Activated CD4-positive, alpha-beta memory T cell treated with anti-CD3 and anti-CD28 coated beads, Interleukin-2, amount 10 ng/mL, durations not matched to agents 7 days and 5 days (primary cell): ENCODE data around the gene KCTD17. TPM values are rescaled to one million over a fixed set of nuclear protein-coding genes. Genes with fewer than 3 reads are reported as not detected.
"Not testable (repeated sequence)": the region's sequence is repeated elsewhere in the genome, so short reads cannot be mapped to it uniquely, and the experiment has no call there.

Experiments used
- CTCF ChIA-PET: fragments of 350-600 bp; sonication (Branson Sonifier 250); formaldehyde crosslinking; loops from one replicate; lab custom pipeline; 2021; ENCODE audit warnings: antibody characterized with exemption, inconsistent platforms; lab: Charles Lee
- POLR2A ChIA-PET: fragments of 350-600 bp; sonication (Branson Sonifier 250); formaldehyde crosslinking; loops from one replicate; lab custom pipeline; 2021; ENCODE audit warnings: antibody characterized with exemption; lab: Charles Lee
- DNase-seq: peaks from one replicate; pipeline ENCODE4 v3.0.0-alpha.2; 2020
- H3K27ac Mint-ChIP-seq: one replicate; pipeline ENCODE4 v1.8.0; 2021; ENCODE audit warnings: mild to moderate bottlenecking, mixed read lengths
- H3K27me3 Mint-ChIP-seq: one replicate; pipeline ENCODE4 v1.8.0; 2021; ENCODE audit warnings: mixed read lengths
- H3K36me3 Mint-ChIP-seq: one replicate; pipeline ENCODE4 v1.8.0; 2021; ENCODE audit warnings: low read depth, mixed read lengths
- H3K4me1 Mint-ChIP-seq: one replicate; pipeline ENCODE4 v1.8.0; 2021; ENCODE audit warnings: mixed read lengths
- H3K4me3 Mint-ChIP-seq: one replicate; pipeline ENCODE4 v1.8.0; 2021; ENCODE audit warnings: mild to moderate bottlenecking, mixed read lengths
- H3K9me3 Mint-ChIP-seq: one replicate; pipeline ENCODE4 v1.8.0; 2021; ENCODE audit warnings: mixed read lengths
- total RNA-seq, 2 experiments: library from RNA; stranded (reverse); gene quantifications; one replicate each; pipeline ENCODE4 v1.2.3, GENCODE V29; 2021

KCTD17 gene
- total RNA-seq, 2 experiments from 2014 or later, result 34.5 to 36.3 TPM

DNA sequence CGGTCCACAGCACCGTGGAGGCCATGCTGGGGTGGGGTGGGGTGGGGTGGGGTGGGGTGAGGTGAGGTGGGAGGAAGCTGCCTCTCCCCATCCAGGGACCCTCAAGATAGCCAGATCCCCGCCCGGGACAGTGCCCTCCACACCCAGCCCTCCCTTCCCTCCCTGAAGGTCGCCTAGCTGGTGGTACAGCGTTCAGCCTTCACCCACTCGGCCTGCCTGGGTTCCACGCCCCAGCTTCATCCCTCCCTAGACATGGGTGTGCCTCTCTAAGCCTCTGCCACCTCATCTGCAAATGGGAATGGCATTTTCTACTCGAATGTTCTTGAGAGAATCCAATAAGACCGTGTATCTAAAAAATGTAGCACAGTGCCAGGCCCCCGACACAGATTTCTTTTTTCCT is 17.8 kb downstream of the KCTD17 start:
- peaks cover 4% of the 10 kb centered on the region for H3K36me3 Mint-ChIP-seq
- ChIA-PET CTCF (no interaction called here), POLR2A (interaction anchor here (0.7 to 0.9 kb wide), 3 partner anchors 11 to 80 kb away, joined by 3 read pairs; partner anchors contain the start of gene IL2RB)
- H3K27me3 Mint-ChIP-seq, result peaks cover 14% of the 10 kb centered on the region
- H3K27ac Mint-ChIP-seq, result no peak overlapping the region
- no peaks in the 10 kb centered on the region for H3K4me1 Mint-ChIP-seq
- no peak overlapping the region for H3K4me3 Mint-ChIP-seq
- H3K9me3 Mint-ChIP-seq, result no peaks in the 10 kb centered on the region
- no peak for DNase-seq

DNA sequence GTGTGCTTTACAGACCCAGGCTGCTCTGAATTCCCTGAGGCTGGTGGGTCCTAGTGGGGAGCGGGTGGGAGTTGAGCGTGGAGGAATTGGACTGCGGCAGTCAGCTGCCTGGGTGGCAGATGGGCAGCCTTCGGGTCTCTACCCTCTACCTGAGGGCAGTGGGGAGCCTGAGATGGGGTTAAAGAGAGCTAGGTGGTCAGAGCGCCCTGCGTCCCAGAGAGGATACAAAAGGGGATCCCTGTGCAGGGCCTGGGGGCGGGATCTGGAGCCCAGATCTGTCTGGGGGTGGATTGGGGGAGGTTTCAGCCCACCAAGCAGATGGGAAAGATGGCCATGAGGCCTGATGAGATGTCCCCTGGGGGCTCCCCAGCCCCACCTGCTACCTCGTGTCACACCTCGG is 18.2 kb downstream of the KCTD17 start:
- ChIA-PET POLR2A (interaction anchor here (0.9 kb wide), 1 partner anchor 80 kb away, joined by 3 read pairs; the partner anchor contains the start of gene IL2RB), CTCF (no interaction called here)
- no peaks in the 10 kb centered on the region for H3K4me1 Mint-ChIP-seq
- H3K27ac Mint-ChIP-seq, result no peak overlapping the region
- no peaks in the 10 kb centered on the region for H3K9me3 Mint-ChIP-seq
- no peak overlapping the region for H3K4me3 Mint-ChIP-seq
- no peak for DNase-seq
- H3K36me3 Mint-ChIP-seq, result peaks cover under 1% of the 10 kb centered on the region
- H3K27me3 Mint-ChIP-seq, result peaks cover 14% of the 10 kb centered on the region

DNA sequence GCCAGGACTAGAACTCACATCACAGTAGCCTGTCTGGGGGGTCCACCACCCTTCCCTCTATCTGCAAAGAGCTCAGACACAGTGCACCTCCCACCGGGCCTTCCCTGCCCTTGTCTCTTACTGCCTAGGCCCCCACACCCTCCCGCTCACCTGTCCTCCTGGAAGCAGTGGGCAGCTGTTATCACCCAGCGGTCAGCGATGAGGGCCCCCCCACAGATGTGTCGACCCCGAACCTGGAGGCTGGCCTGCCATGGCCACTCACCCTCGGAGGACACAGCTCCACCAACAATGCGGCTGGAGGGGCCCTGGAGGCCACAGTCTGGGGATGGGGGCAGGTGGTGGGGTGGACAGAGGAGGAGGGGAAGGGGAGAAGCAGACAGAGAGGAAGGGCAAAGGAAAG is 18.8 kb downstream of the KCTD17 start:
- Mint-ChIP-seq H3K4me1 (peaks cover 2% of the 10 kb centered on the region), H3K27ac (no peak overlapping the region), H3K27me3 (peaks cover 14% of the 10 kb centered on the region), H3K9me3 (no peaks in the 10 kb centered on the region), H3K4me3 (no peak overlapping the region), H3K36me3 (no peaks in the 10 kb centered on the region)
- ChIA-PET POLR2A (interaction anchor here (0.9 kb wide), 1 partner anchor 79 kb away, joined by 3 read pairs; the partner anchor contains the start of gene IL2RB), CTCF (no interaction called here)
- DNase-seq, result no peak

DNA sequence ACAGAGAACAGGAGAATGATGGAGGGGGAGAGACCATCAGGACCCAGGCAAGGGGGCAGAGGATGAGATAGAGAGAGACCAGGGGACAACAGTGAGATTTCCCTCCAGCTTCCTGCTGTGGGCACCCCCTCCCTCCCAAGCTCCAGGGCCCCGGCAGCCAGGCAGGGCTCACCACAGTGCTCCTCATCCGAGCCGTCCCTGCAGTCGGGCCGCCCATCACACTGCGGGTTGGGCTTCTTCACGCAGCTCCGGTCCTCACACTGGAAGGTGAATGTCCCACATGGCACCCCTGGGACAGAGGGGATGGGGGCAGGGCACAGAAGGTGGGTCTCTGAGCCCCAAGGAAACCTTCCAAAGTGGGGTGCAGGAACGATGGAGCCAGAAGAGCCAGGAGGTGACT is 19.2 kb downstream of the KCTD17 start:
- no peak for DNase-seq
- Mint-ChIP-seq H3K27me3 (peaks cover 14% of the 10 kb centered on the region), H3K4me3 (no peak overlapping the region), H3K27ac (no peak overlapping the region), H3K4me1 (peaks cover 6% of the 10 kb centered on the region), H3K36me3 (no peaks in the 10 kb centered on the region), H3K9me3 (no peaks in the 10 kb centered on the region)
- CTCF ChIA-PET, result no interaction called here
- POLR2A ChIA-PET, result no interaction called here

DNA sequence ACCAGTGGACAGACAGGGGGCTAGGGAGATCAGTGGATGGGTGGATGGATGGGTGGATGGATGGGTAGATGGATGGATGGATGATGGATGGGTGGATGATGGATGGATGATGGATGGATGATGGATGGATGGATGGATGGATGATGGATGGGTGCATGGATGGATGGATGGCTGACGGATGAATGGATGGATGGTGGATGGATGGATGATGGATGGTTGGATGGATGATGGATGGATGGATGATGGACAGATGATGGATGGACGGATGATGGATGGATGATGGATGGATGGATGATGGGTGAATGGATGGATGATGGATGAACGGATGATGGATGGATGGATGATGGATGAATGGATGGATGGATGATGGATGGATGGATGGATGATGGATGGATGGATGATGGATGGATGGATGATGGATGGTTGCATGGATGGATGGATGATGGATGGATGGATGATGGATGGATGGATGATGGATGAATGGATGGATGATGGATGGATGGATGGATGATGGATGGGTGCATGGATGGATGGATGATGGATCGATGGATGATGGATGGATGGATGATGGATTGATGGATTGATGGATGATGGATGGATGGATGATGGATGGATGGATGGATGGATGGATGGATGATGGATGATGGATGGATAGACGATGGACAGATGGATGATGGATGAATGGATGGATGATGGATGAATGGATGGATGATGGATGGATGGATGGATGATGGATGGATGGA is 20.5 kb downstream of the KCTD17 start:
- CTCF ChIA-PET, H3K9me3 Mint-ChIP-seq, H3K27ac Mint-ChIP-seq, DNase-seq, H3K4me3 Mint-ChIP-seq, POLR2A ChIA-PET, H3K36me3 Mint-ChIP-seq: not testable (repeated sequence)
- H3K4me1 Mint-ChIP-seq, result peaks cover 13% of the 10 kb centered on the region
- peaks cover 14% of the 10 kb centered on the region for H3K27me3 Mint-ChIP-seq

DNA sequence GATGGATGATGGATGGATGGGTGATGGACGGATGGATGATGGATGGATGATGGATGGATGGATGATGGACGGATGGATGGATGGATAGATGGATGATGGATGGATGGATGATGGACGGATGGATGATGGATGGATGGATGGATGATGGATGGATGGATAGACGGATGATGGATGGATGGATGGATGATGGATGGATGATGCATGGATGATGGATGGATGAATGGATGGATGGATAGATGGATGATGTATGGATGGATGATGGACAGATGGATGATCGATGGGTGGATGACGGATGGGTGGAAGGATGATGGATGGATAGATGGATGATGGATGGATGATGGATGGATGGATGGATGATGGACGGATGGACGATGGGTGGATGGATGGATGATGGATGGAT is 21.1 kb downstream of the KCTD17 start:
- Mint-ChIP-seq H3K4me3 (no peak overlapping the region), H3K27me3 (peaks cover 14% of the 10 kb centered on the region), H3K27ac (no peak overlapping the region), H3K36me3 (no peaks in the 10 kb centered on the region), H3K4me1 (peaks cover 17% of the 10 kb centered on the region), H3K9me3 (no peaks in the 10 kb centered on the region)
- ChIA-PET POLR2A (no interaction called here), CTCF (interaction anchor here (1.1 kb wide), 1 partner anchor 127 kb away, joined by 3 read pairs; no protein-coding TSS in a partner anchor)
- DNase-seq, result no peak

DNA sequence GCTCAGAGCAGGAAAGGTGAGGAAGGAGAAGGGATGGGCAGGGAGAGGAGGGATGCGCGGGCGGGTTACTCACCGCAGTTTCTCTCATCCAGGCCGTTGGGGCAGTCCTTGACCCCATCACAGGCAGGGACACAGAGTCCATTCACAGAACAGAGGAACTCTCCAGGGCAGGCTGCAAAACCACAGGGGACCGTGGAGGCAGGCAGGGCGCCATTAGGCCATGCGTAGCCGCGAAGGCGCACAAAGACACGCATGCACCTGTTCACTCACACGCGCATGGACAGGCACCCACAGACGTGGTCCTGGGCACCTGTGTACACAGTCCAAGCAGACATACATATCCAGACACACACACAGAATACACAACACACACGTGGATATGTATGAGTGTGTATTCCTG is 23.0 kb downstream of the KCTD17 start:
- no peak for DNase-seq
- H3K9me3 Mint-ChIP-seq, result no peaks in the 10 kb centered on the region
- POLR2A ChIA-PET, result no interaction called here
- no peak overlapping the region for H3K4me3 Mint-ChIP-seq
- no peaks in the 10 kb centered on the region for H3K36me3 Mint-ChIP-seq
- H3K27me3 Mint-ChIP-seq, result peaks cover 5% of the 10 kb centered on the region
- no peak overlapping the region for H3K27ac Mint-ChIP-seq
- H3K4me1 Mint-ChIP-seq, result peaks cover 34% of the 10 kb centered on the region
- CTCF ChIA-PET, result interaction anchor here (0.6 to 1.5 kb wide), 2 partner anchors 76 to 125 kb away, joined by 3 read pairs; no protein-coding TSS in a partner anchor

DNA sequence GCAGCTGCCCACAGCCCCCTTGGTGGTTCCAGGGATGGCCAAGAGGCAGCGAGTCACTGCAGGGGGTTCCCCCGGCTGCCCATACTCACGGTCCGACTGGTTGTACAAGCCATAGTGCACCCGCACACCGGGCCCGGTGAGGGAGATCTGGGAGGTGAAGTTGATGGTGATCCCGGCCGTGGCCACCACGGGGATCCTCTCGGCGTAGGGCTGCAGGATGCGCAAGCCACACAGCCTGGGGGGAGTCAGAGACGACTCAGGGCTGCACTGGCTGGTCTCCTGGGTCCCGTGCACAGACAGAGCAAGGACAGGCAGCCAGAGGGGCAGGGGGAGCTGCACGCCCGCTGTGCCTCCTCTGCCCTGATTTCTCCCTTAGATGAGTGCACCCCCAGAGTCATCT is 23.5 kb downstream of the KCTD17 start:
- H3K27ac Mint-ChIP-seq, result no peak overlapping the region
- peaks cover 1% of the 10 kb centered on the region for H3K27me3 Mint-ChIP-seq
- no peaks in the 10 kb centered on the region for H3K9me3 Mint-ChIP-seq
- no peaks in the 10 kb centered on the region for H3K36me3 Mint-ChIP-seq
- ChIA-PET POLR2A (interaction anchor here (1.1 kb wide), 1 partner anchor 52 kb away, joined by 3 read pairs; no protein-coding TSS in a partner anchor), CTCF (interaction anchor here (0.6 to 2.5 kb wide), 2 partner anchors 87 to 125 kb away, joined by 3 to 9 read pairs; no protein-coding TSS in a partner anchor)
- H3K4me3 Mint-ChIP-seq, result no peak overlapping the region
- DNase-seq, result no peak
- peaks cover 40% of the 10 kb centered on the region for H3K4me1 Mint-ChIP-seq

DNA sequence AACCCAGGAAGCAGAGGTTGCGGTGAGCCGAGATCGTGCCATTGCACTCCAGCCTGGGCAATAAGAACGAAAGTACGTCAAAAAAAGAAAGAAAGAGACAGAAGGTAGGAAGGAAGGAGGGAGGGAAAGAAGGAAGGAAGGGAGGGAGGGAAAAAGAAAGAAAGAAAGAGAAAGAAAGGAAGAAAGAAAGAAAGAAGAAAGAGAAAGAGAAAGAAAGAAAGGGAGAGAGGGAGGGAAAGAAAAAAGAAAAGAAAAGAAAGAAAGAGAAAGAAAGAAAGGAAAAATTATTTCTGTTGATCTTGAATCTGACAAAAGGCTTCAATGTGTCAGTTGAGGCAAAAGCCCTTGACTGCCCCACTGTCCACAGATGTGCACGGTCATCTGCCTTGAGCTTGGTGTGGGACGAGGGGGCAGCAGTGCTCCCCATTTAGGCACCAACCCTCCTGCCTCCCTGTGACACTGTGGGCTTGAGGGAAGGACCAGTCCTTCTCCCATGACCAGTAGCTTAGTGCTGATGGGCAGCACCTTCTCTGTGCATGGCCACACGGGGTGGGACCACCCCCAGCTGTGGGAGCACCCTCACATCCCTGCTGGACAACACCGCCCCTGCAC is 24.4 kb downstream of the KCTD17 start:
- Mint-ChIP-seq H3K27ac (no peak overlapping the region), H3K4me1 (peaks cover 48% of the 10 kb centered on the region), H3K9me3 (no peaks in the 10 kb centered on the region), H3K4me3 (no peak overlapping the region), H3K27me3 (no peaks in the 10 kb centered on the region), H3K36me3 (no peaks in the 10 kb centered on the region)
- DNase-seq, result no peak
- CTCF ChIA-PET, result interaction anchor here (0.6 to 2.5 kb wide), 7 partner anchors 46 to 499 kb away, joined by 3 to 15 read pairs (median 5); no protein-coding TSS in a partner anchor
- POLR2A ChIA-PET, result interaction anchor here (1.0 to 1.9 kb wide), 9 partner anchors 47 to 153 kb away, joined by 3 to 11 read pairs (median 4); partner anchors contain the start of gene IL2RB

DNA sequence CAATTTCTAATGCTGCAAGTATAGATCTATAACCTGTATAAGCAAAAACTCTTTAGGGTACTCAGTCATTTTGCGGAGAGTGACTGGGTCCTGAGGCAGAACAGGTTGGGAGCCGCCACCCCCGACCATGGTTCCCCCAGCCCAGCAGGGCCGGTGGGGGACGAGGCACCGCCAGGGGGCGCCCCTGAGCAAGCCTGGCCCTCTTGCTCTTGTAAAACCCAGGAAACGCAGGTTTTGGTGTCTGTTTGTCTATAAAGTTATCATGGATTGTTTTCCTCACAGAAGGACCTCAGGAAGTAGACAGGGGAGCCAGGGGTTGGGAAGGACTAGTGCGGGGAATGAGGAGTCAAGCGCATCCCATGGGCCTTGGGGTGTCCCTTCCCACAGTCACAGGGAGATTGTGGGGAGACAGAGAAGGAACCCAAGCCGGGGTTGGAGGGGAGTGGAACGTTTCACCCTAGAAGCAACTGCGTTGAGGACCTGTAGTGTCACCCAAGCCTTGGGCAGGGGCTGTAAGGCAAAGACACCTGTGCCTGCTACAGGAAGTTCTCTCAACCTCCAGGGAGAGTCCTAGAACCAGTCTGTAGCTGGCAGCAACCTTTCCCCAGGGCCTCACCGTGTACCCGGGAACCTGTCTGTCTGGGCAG is 26.4 kb downstream of the KCTD17 start:
- peaks cover 68% of the 10 kb centered on the region for H3K4me1 Mint-ChIP-seq
- no peaks in the 10 kb centered on the region for H3K9me3 Mint-ChIP-seq
- H3K4me3 Mint-ChIP-seq, result peak overlapping the region; percentile 1

DNA sequence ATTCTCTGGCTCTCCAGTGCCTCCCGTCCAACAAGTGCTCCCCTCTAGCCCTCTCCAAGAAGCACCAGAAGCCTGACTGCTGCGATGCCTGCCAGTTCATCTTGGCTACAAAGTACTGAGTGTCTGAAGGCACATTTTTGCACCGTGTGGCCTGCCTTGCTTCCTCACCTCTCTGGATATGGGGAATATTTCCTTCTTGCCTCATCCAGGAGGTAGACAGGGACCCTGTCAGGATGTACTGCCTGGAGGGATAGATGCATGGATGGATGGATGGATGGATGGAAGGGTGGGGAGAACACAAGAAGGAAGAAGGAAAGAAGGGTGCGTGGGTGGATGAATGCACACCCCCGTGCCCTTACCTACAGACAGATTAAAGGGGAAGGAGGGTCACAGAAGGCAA is 27.6 kb downstream of the KCTD17 start:
- no peaks in the 10 kb centered on the region for H3K27me3 Mint-ChIP-seq
- DNase-seq, result peak; percentile 39
- ChIA-PET CTCF (interaction anchor here (0.8 to 5.2 kb wide), 25 partner anchors 11 to 488 kb away, joined by 3 to 81 read pairs (median 4); partner anchors contain the start of genes IL2RB, KCTD17 and RAC2), POLR2A (interaction anchor here (0.8 to 6.2 kb wide), 22 partner anchors 10 to 825 kb away, joined by 3 to 194 read pairs (median 7); partner anchors contain the start of genes IL2RB, KCTD17, MPST and NCF4)
- no peaks in the 10 kb centered on the region for H3K9me3 Mint-ChIP-seq
- H3K36me3 Mint-ChIP-seq, result peaks cover 9% of the 10 kb centered on the region
- peaks cover 81% of the 10 kb centered on the region for H3K4me1 Mint-ChIP-seq
- peak overlapping the region; percentile 100 for H3K27ac Mint-ChIP-seq
- H3K4me3 Mint-ChIP-seq, result peak overlapping the region; percentile 70

More for the DNA sequence above, 26.4 kb downstream of the KCTD17 start:
- ChIA-PET CTCF (interaction anchor here (0.9 to 5.2 kb wide), 10 partner anchors 11 to 183 kb away, joined by 3 to 81 read pairs (median 4); partner anchors contain the start of gene KCTD17), POLR2A (interaction anchor here (0.7 to 6.2 kb wide), 8 partner anchors 45 to 128 kb away, joined by 3 to 194 read pairs (median 28); partner anchors contain the start of gene IL2RB)
- DNase-seq, result peak; percentile 88
- no peaks in the 10 kb centered on the region for H3K27me3 Mint-ChIP-seq
- peaks cover 3% of the 10 kb centered on the region for H3K36me3 Mint-ChIP-seq
- peak overlapping the region; percentile 100 for H3K27ac Mint-ChIP-seq

DNA sequence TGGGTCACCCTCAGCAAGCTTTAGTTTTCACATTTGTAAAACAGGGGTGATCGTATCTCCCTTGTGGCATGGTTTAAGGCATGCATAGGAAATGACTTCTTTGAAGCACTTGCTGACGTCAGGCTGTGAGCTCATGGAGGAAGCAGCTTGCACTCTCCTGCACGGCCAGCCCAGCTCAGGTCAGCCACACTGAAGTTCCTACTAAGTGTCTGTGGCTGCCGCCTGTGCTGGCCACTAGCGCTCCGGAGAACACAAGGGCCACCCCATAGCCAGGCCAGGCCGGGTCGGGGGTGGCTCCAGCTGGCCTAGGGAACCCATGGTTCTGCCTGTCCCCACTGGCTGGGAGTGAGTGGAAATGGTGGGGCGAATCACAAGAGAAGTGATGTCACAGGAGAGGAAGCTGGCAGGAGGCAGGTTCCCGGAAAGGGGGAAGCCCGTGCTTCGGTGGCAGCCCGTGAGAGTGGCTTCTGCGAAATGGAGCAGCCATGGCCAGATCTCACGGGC is 28.2 kb downstream of the KCTD17 start:
- DNase-seq, result peak; percentile 95
- peaks cover 9% of the 10 kb centered on the region for H3K36me3 Mint-ChIP-seq
- H3K4me1 Mint-ChIP-seq, result peaks cover 86% of the 10 kb centered on the region
- H3K27ac Mint-ChIP-seq, result peak overlapping the region; percentile 100
- CTCF ChIA-PET, result interaction anchor here (0.8 to 5.2 kb wide), 26 partner anchors 11 to 488 kb away, joined by 3 to 81 read pairs (median 4); partner anchors contain the start of genes IL2RB, KCTD17 and RAC2
- H3K27me3 Mint-ChIP-seq, result no peaks in the 10 kb centered on the region
- H3K9me3 Mint-ChIP-seq, result no peaks in the 10 kb centered on the region
- H3K4me3 Mint-ChIP-seq, result peak overlapping the region; percentile 70
- POLR2A ChIA-PET, result interaction anchor here (0.8 to 6.2 kb wide), 26 partner anchors 9 to 826 kb away, joined by 3 to 194 read pairs (median 4); partner anchors contain the start of genes IL2RB, KCTD17, MPST and NCF4
